Ovary (tissue), 3 donors: ENCODE results near the gene CRB2.

Source experiments
- CTCF ChIP-seq, 3 donors: fragments of 450-650 bp in 2 of 3; fragments of 200-600 bp in 1 of 3; IDR thresholded peaks; one replicate each; pipeline versions ENCODE4 v1.5.1 to v1.8.0; 2016 to 2022; ENCODE audit warnings: antibody characterized with exemption in 3 of 3, mild to moderate bottlenecking in 1 of 3
- EP300 ChIP-seq: sonication (generic); formaldehyde crosslinking; IDR thresholded peaks from one replicate; pipeline ENCODE4 v1.6.1; 2017; ENCODE audit warnings: antibody characterized with exemption
- POLR2A ChIP-seq: fragments of 450-650 bp; IDR thresholded peaks from one replicate; pipeline ENCODE4 v1.6.1; 2017; ENCODE audit warnings: antibody characterized with exemption, mild to moderate bottlenecking, moderate library complexity
- donor health status: DM: no; HTN: no; CAD: no.

- TF ChIP-seq CTCF (IDR thresholded peaks at IDR 0.05) (no peak), POLR2A (no peak), EP300 (no peak)
Measured at GRCh38 chr9:123341816-123342215, 14.2 kb upstream of the CRB2 start.
